MCF 10A (cell line): ENCODE measurements around the gene DNAJC27. TPM values are rescaled to one million over a fixed set of nuclear protein-coding genes. Genes with fewer than 3 reads are reported as not detected.

Source experiments
- BruUV-seq: library from RNA; stranded (reverse); fragments of 400-500 nt; replicated peaks from 2 replicates; lab custom pipeline; 2021; lab: Mats Ljungman, UMichigan
- CTCF ChIA-PET: fragments of 300-600 bp; sonication (Branson Sonifier 250); formaldehyde crosslinking; extraction: SDS; loops from one replicate; lab custom pipeline; 2021; ENCODE audit warnings: antibody characterized with exemption, inconsistent platforms; lab: Yijun Ruan, JAX
- POLR2A ChIA-PET: fragments of 300-600, 350-650 bp; sonication (Branson Sonifier 250); formaldehyde crosslinking; extraction: SDS; loops from one replicate; lab custom pipeline; 2020; ENCODE audit warnings: antibody characterized with exemption, inconsistent platforms; lab: Yijun Ruan, JAX
- DNase-seq: peaks from one replicate; pipeline ENCODE4 v3.0.0-alpha.2; 2018; ENCODE audit not compliant: unreplicated experiment
- H3K27ac Mint-ChIP-seq: one replicate; pipeline ENCODE4 v1.8.0; 2022; ENCODE audit warnings: mild to moderate bottlenecking, low read depth, mixed read lengths; ENCODE audit not compliant: unreplicated experiment
- H3K27me3 Mint-ChIP-seq: one replicate; pipeline ENCODE4 v1.8.0; 2022; ENCODE audit warnings: mixed read lengths; ENCODE audit not compliant: insufficient read depth, unreplicated experiment
- H3K36me3 Mint-ChIP-seq: one replicate; pipeline ENCODE4 v1.8.0; 2022; ENCODE audit warnings: mild to moderate bottlenecking, moderate library complexity, mixed read lengths; ENCODE audit not compliant: insufficient read depth, unreplicated experiment
- H3K4me1 Mint-ChIP-seq: one replicate; pipeline ENCODE4 v1.8.0; 2022; ENCODE audit warnings: mixed read lengths; ENCODE audit not compliant: insufficient read depth, unreplicated experiment
- H3K4me3 Mint-ChIP-seq: one replicate; pipeline ENCODE4 v1.8.0; 2022; ENCODE audit warnings: mild to moderate bottlenecking, moderate library complexity, mixed read lengths; ENCODE audit not compliant: unreplicated experiment
- H3K9me3 Mint-ChIP-seq: one replicate; pipeline ENCODE4 v1.8.0; 2022; ENCODE audit warnings: mixed read lengths; ENCODE audit not compliant: unreplicated experiment
- intact Hi-C: fragments of 100-400 bp; cut with micrococcal nuclease; formaldehyde crosslinking; loops from 2 replicates; pipeline ENCODE4 v1.14.1; 2022
- total RNA-seq: library from RNA; stranded (reverse); gene quantifications from 2 replicates; pipeline ENCODE4 v1.2.3, GENCODE V29; 2022
- TF ChIP-seq, protein P1 (sequence below): fragments of 200-600 bp; IDR thresholded peaks from one replicate; pipeline ENCODE4 v1.8.0; 2022; ENCODE audit warnings: antibody characterized with exemption, mild to moderate bottlenecking; ENCODE audit not compliant: unreplicated experiment

The DNAJC27 gene
- total RNA-seq, 1 experiment from 2014 or later, result 7.1 TPM

GRCh38 chr2:24922556-24922955 lies 49.2 kb downstream of the DNAJC27 start:
- POLR2A ChIA-PET, result no interaction called here
- intact Hi-C loops, result no loop called here
- no peak overlapping the region for H3K4me3 Mint-ChIP-seq
- peaks cover 14% of the 10 kb centered on the region for H3K4me1 Mint-ChIP-seq
- no TSS peak for BruUV-seq
- H3K36me3 Mint-ChIP-seq, result peaks cover 13% of the 10 kb centered on the region
- TF ChIP-seq, protein P1, sequence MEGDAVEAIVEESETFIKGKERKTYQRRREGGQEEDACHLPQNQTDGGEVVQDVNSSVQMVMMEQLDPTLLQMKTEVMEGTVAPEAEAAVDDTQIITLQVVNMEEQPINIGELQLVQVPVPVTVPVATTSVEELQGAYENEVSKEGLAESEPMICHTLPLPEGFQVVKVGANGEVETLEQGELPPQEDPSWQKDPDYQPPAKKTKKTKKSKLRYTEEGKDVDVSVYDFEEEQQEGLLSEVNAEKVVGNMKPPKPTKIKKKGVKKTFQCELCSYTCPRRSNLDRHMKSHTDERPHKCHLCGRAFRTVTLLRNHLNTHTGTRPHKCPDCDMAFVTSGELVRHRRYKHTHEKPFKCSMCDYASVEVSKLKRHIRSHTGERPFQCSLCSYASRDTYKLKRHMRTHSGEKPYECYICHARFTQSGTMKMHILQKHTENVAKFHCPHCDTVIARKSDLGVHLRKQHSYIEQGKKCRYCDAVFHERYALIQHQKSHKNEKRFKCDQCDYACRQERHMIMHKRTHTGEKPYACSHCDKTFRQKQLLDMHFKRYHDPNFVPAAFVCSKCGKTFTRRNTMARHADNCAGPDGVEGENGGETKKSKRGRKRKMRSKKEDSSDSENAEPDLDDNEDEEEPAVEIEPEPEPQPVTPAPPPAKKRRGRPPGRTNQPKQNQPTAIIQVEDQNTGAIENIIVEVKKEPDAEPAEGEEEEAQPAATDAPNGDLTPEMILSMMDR, result no peak
- no peak for DNase-seq
- H3K27ac Mint-ChIP-seq, result no peak overlapping the region
- CTCF ChIA-PET, result interaction anchor here (0.7 kb wide), 1 partner anchor 9 kb away, joined by 4 read pairs; no protein-coding TSS in a partner anchor
- H3K9me3 Mint-ChIP-seq, result no peaks in the 10 kb centered on the region
- H3K27me3 Mint-ChIP-seq, result no peaks in the 10 kb centered on the region

- ChIA-PET POLR2A (no interaction called here), CTCF (interaction anchor here (0.7 kb wide), 1 partner anchor 243 kb away, joined by 3 read pairs; no protein-coding TSS in a partner anchor)
- Mint-ChIP-seq H3K4me3 (peak overlapping the region; percentile 62), H3K27ac (no peak overlapping the region), H3K36me3 (peaks cover 13% of the 10 kb centered on the region), H3K9me3 (no peaks in the 10 kb centered on the region), H3K27me3 (no peaks in the 10 kb centered on the region), H3K4me1 (peaks cover 17% of the 10 kb centered on the region)
- intact Hi-C loops, result no loop called here
- peak; percentile 43 for DNase-seq
- BruUV-seq, result TSS peak; percentile 30
- TF ChIP-seq, protein P1, result no peak
Observed at GRCh38 chr2:24920809-24921441, 50.8 kb downstream of the DNAJC27 start.

DNA sequence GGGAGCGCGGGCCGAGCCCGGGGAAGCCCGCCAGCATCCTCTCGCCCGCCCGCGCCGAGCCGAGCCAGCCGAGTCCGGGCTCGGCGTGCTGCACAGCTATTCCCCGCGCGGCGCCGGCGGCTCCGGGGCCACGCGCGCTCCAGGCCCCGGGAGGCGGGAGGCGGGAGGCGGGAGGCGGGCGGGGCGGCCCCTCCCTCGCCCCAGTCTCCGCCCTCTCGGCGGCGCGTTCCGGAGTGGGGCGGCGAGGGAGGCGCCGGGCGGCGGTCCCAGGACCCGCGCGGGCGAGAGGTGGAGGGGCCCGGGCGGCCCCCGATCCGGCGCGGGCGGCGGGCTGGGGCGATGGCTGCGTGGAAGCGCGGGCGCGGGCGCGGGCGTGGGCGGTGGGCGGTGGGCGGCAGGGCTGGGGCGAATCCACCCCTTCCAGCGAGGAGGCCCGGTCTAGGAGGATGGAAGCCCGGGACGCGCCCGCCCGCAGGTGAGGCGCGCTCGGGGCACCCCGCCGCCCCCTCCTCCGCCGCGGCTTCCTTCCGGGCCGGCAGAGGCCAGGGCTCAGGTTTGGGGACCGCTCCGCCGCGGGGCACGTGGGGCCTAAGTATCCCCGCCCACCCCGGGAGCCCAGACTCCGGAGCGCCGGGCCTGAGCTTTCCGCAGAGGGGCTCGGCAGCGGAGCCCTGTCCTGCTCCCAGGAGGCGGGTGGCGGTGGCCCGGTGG lies 51.5 kb downstream of the DNAJC27 start, which contains the start of gene ADCY3:
Gene ADCY3 (minus strand): TSS at position 140 of the 711 bp plus-strand sequence. CDS start 1,250 bp downstream, outside the sequence.
- TF ChIP-seq, protein P1, result no peak
- no peaks in the 10 kb centered on the region for H3K27me3 Mint-ChIP-seq
- no TSS peak for BruUV-seq
- DNase-seq, result peak; percentile 27
- peak within 1 kb of the TSS; percentile 93 for H3K4me3 Mint-ChIP-seq
- H3K4me1 Mint-ChIP-seq, result peaks cover 17% of the 10 kb centered on the region
- peak within 1 kb of the TSS; percentile 85 for H3K27ac Mint-ChIP-seq
- ChIA-PET CTCF (interaction anchor here (0.7 kb wide), 1 partner anchor 162 kb away, joined by 3 read pairs; no protein-coding TSS in a partner anchor), POLR2A (interaction anchor here (0.5 to 1.3 kb wide), 5 partner anchors 24 to 211 kb away, joined by 3 to 4 read pairs (median 4); no protein-coding TSS in a partner anchor)
- peaks cover 13% of the 10 kb centered on the region for H3K36me3 Mint-ChIP-seq
- no peaks in the 10 kb centered on the region for H3K9me3 Mint-ChIP-seq
- intact Hi-C loops, result no loop called here
